ENCODE data around the gene UBTD2.

UBTD2 gene

GRCh38 chr5:172282272-172283019 is 1.1 kb downstream of the UBTD2 start:
- Histone ChIP-seq H3K4me2 (ENCODE audit: insufficient read depth, low read length, poor library complexity, severe bottlenecking) (peak overlapping the region; percentile 47), H3K79me1 (ENCODE audit: low read depth, low read length) (no peaks in the 10 kb centered on the region), H3K27me3 (ENCODE audit: control insufficient read depth in 3 of 3, insufficient read depth in 3 of 3, low read depth in 1 of 3, low read length in 3 of 3) (no peaks in the 10 kb centered on the region), H2BK5ac (ENCODE audit: low read length) (peak overlapping the region; percentile 96), H3K4me3 (ENCODE audit: low read length in 2 of 2) (peak overlapping the region; percentile 91 to 94), H2AK5ac (ENCODE audit: low read depth, low read length) (no peak overlapping the region), H3K9ac (ENCODE audit: low read depth, low read length, poor library complexity) (no peak overlapping the region), H3K27ac (replicated peaks; ENCODE audit: low read length) (peak overlapping the region; percentile 96), H3K18ac (ENCODE audit: low read length) (no peak overlapping the region), H3K23ac (ENCODE audit: low read depth, low read length, poor library complexity) (no peak overlapping the region), H2BK120ac (ENCODE audit: low read depth, low read length) (no peak overlapping the region), H3K9me3 (replicated peaks in 1 of 2; ENCODE audit: control insufficient read depth in 2 of 2, insufficient read depth in 1 of 2, low read depth in 1 of 2, low read length in 2 of 2) (peaks cover 0 to 5% of the 10 kb centered on the region in 2 donors), H2BK12ac (ENCODE audit: low read length) (no peak overlapping the region), H2BK15ac (ENCODE audit: low read length) (no peak overlapping the region), H3K36me3 (replicated peaks in 1 of 2; ENCODE audit: control insufficient read depth in 2 of 2, insufficient read depth in 2 of 2, low read length in 2 of 2) (peaks cover 0 to 44% of the 10 kb centered on the region in 2 donors), H4K91ac (ENCODE audit: low read depth, low read length, poor library complexity) (no peak overlapping the region), H3K14ac (ENCODE audit: low read length) (no peak overlapping the region), H3K4me1 (ENCODE audit: control insufficient read depth in 2 of 2, insufficient read depth in 1 of 2, low read depth in 1 of 2, low read length in 2 of 2) (peaks cover 2 to 11% of the 10 kb centered on the region in 2 donors), H2AFZ (ENCODE audit: low read length) (peak overlapping the region; percentile 92), H3K4ac (ENCODE audit: low read length) (no peak overlapping the region), H4K8ac (ENCODE audit: low read depth, low read length) (no peak overlapping the region)
- no CpG with 5 or more reads among the region's 13 CpGs for WGBS, 2 donors (ENCODE audit: extremely low coverage in 2 of 2, insufficient read length in 2 of 2, insufficient replicate concordance in 1 of 2)
- no peak for DNase-seq (ENCODE audit: low spot score)

DNA sequence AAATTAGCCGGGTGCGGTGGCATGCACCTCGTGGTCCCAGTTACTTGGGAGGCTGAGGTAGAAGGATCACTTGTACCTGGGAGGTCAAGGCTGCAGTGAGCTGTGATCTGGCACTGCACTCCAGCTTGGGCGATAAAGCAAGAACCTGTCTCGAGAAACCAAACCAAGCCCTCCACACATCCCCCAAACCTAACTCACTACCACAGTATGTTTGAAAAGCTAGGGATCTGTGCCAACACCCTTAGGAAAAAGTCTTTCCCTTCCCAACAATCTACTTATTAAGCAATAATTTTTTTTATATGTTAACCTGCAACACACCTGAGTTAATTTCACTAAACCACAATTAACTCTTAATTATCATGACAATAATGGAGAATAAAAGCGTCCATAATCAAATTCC is 2.2 kb downstream of the UBTD2 start:
- H3K9me3 ChIP-seq (replicated peaks in 1 of 2; ENCODE audit: control insufficient read depth in 2 of 2, insufficient read depth in 1 of 2, low read depth in 1 of 2, low read length in 2 of 2) = peaks cover 0 to 10% of the 10 kb centered on the region in 2 donors
- H2BK15ac ChIP-seq (ENCODE audit: low read length) = no peak overlapping the region
- H2BK12ac ChIP-seq (ENCODE audit: low read length) = no peak overlapping the region
- no peak overlapping the region for H3K9ac ChIP-seq (ENCODE audit: low read depth, low read length, poor library complexity)
- no CpG with 5 or more reads among the region's 6 CpGs for WGBS, 2 donors (ENCODE audit: extremely low coverage in 2 of 2, insufficient read length in 2 of 2, insufficient replicate concordance in 1 of 2)
- H3K27ac ChIP-seq (replicated peaks; ENCODE audit: low read length) = no peak overlapping the region
- peak overlapping the region in 1 of 2 donors; percentile 94 for H3K4me3 ChIP-seq (ENCODE audit: low read length in 2 of 2)
- no peak overlapping the region for H3K14ac ChIP-seq (ENCODE audit: low read length)
- H3K4me2 ChIP-seq (ENCODE audit: insufficient read depth, low read length, poor library complexity, severe bottlenecking) = no peak overlapping the region
- peaks cover 2 to 11% of the 10 kb centered on the region in 2 donors for H3K4me1 ChIP-seq (ENCODE audit: control insufficient read depth in 2 of 2, insufficient read depth in 1 of 2, low read depth in 1 of 2, low read length in 2 of 2)
- H3K27me3 ChIP-seq (ENCODE audit: control insufficient read depth in 3 of 3, insufficient read depth in 3 of 3, low read depth in 1 of 3, low read length in 3 of 3) = no peaks in the 10 kb centered on the region
- no peak for DNase-seq (ENCODE audit: low spot score)
- no peak overlapping the region for H2AFZ ChIP-seq (ENCODE audit: low read length)
- peaks cover 0 to 55% of the 10 kb centered on the region in 2 donors for H3K36me3 ChIP-seq (replicated peaks in 1 of 2; ENCODE audit: control insufficient read depth in 2 of 2, insufficient read depth in 2 of 2, low read length in 2 of 2)
- H3K18ac ChIP-seq (ENCODE audit: low read length) = peak overlapping the region; percentile 11
- H4K8ac ChIP-seq (ENCODE audit: low read depth, low read length) = no peak overlapping the region
- no peak overlapping the region for H3K23ac ChIP-seq (ENCODE audit: low read depth, low read length, poor library complexity)
- no peak overlapping the region for H2BK120ac ChIP-seq (ENCODE audit: low read depth, low read length)
- H2AK5ac ChIP-seq (ENCODE audit: low read depth, low read length) = no peak overlapping the region
- no peaks in the 10 kb centered on the region for H3K79me1 ChIP-seq (ENCODE audit: low read depth, low read length)
- no peak overlapping the region for H4K91ac ChIP-seq (ENCODE audit: low read depth, low read length, poor library complexity)
- no peak overlapping the region for H2BK5ac ChIP-seq (ENCODE audit: low read length)
- H3K4ac ChIP-seq (ENCODE audit: low read length) = no peak overlapping the region

GRCh38 chr5:172280929-172281328 is 2.6 kb downstream of the UBTD2 start:
- H3K36me3 ChIP-seq (replicated peaks in 1 of 2; ENCODE audit: control insufficient read depth in 2 of 2, insufficient read depth in 2 of 2, low read length in 2 of 2) = peaks cover 0 to 59% of the 10 kb centered on the region in 2 donors
- no peak overlapping the region for H2BK15ac ChIP-seq (ENCODE audit: low read length)
- no peak overlapping the region for H3K14ac ChIP-seq (ENCODE audit: low read length)
- H3K4me2 ChIP-seq (ENCODE audit: insufficient read depth, low read length, poor library complexity, severe bottlenecking) = no peak overlapping the region
- no peaks in the 10 kb centered on the region for H3K79me1 ChIP-seq (ENCODE audit: low read depth, low read length)
- no peak overlapping the region for H3K18ac ChIP-seq (ENCODE audit: low read length)
- H2BK5ac ChIP-seq (ENCODE audit: low read length) = no peak overlapping the region
- H3K27me3 ChIP-seq (ENCODE audit: control insufficient read depth in 3 of 3, insufficient read depth in 3 of 3, low read depth in 1 of 3, low read length in 3 of 3) = no peaks in the 10 kb centered on the region
- peaks cover 0 to 12% of the 10 kb centered on the region in 2 donors for H3K9me3 ChIP-seq (replicated peaks in 1 of 2; ENCODE audit: control insufficient read depth in 2 of 2, insufficient read depth in 1 of 2, low read depth in 1 of 2, low read length in 2 of 2)
- no peak overlapping the region for H3K23ac ChIP-seq (ENCODE audit: low read depth, low read length, poor library complexity)
- peak overlapping the region in 1 of 2 donors; percentile 1 for H3K4me3 ChIP-seq (ENCODE audit: low read length in 2 of 2)
- no peak overlapping the region for H3K4ac ChIP-seq (ENCODE audit: low read length)
- no peak for DNase-seq (ENCODE audit: low spot score)
- WGBS, 2 donors (ENCODE audit: extremely low coverage in 2 of 2, insufficient read length in 2 of 2, insufficient replicate concordance in 1 of 2) = no CpG with 5 or more reads among the region's 4 CpGs
- H2BK12ac ChIP-seq (ENCODE audit: low read length) = no peak overlapping the region
- H4K8ac ChIP-seq (ENCODE audit: low read depth, low read length) = no peak overlapping the region
- no peak overlapping the region for H3K9ac ChIP-seq (ENCODE audit: low read depth, low read length, poor library complexity)
- no peak overlapping the region for H2AK5ac ChIP-seq (ENCODE audit: low read depth, low read length)
- no peak overlapping the region for H4K91ac ChIP-seq (ENCODE audit: low read depth, low read length, poor library complexity)
- H3K27ac ChIP-seq (replicated peaks; ENCODE audit: low read length) = no peak overlapping the region
- peaks cover 2 to 11% of the 10 kb centered on the region in 2 donors for H3K4me1 ChIP-seq (ENCODE audit: control insufficient read depth in 2 of 2, insufficient read depth in 1 of 2, low read depth in 1 of 2, low read length in 2 of 2)
- H2BK120ac ChIP-seq (ENCODE audit: low read depth, low read length) = no peak overlapping the region
- H2AFZ ChIP-seq (ENCODE audit: low read length) = no peak overlapping the region

DNA sequence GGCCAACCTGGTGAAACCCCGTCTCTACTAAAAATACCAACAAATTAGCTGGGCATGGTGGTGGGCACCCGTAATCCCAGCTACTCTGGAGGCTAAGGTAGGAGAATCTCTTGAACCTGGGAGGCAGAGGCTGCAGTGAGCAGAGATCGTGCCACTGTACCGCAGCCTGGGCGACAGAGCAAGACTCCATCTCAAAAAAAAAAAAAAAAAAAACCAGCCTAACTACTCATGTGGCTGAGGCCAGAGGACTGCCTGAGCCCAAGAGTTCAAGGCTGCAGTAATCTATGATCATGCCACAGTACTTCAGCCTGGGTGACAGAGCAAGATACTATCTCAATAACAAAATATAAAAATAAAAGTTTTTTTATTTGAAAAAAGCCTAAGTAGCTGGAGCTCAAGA is 3.2 kb downstream of the UBTD2 start:
- peaks cover 0 to 65% of the 10 kb centered on the region in 2 donors for H3K36me3 ChIP-seq (replicated peaks in 1 of 2; ENCODE audit: control insufficient read depth in 2 of 2, insufficient read depth in 2 of 2, low read length in 2 of 2)
- no peak overlapping the region for H4K8ac ChIP-seq (ENCODE audit: low read depth, low read length)
- H3K4ac ChIP-seq (ENCODE audit: low read length) = no peak overlapping the region
- no peak overlapping the region for H3K27ac ChIP-seq (replicated peaks; ENCODE audit: low read length)
- H3K23ac ChIP-seq (ENCODE audit: low read depth, low read length, poor library complexity) = no peak overlapping the region
- no peaks in the 10 kb centered on the region for H3K79me1 ChIP-seq (ENCODE audit: low read depth, low read length)
- no CpG with 5 or more reads among the region's 5 CpGs for WGBS, 2 donors (ENCODE audit: extremely low coverage in 2 of 2, insufficient read length in 2 of 2, insufficient replicate concordance in 1 of 2)
- H3K14ac ChIP-seq (ENCODE audit: low read length) = no peak overlapping the region
- no peak overlapping the region for H2BK120ac ChIP-seq (ENCODE audit: low read depth, low read length)
- no peak overlapping the region for H2BK5ac ChIP-seq (ENCODE audit: low read length)
- no peak overlapping the region for H2BK15ac ChIP-seq (ENCODE audit: low read length)
- H3K9me3 ChIP-seq (replicated peaks in 1 of 2; ENCODE audit: control insufficient read depth in 2 of 2, insufficient read depth in 1 of 2, low read depth in 1 of 2, low read length in 2 of 2) = peaks cover 2 to 16% of the 10 kb centered on the region in 2 donors
- no peaks in the 10 kb centered on the region for H3K27me3 ChIP-seq (ENCODE audit: control insufficient read depth in 3 of 3, insufficient read depth in 3 of 3, low read depth in 1 of 3, low read length in 3 of 3)
- H3K18ac ChIP-seq (ENCODE audit: low read length) = no peak overlapping the region
- no peak overlapping the region for H3K4me3 ChIP-seq (ENCODE audit: low read length in 2 of 2)
- H2BK12ac ChIP-seq (ENCODE audit: low read length) = no peak overlapping the region
- H3K4me2 ChIP-seq (ENCODE audit: insufficient read depth, low read length, poor library complexity, severe bottlenecking) = no peak overlapping the region
- no peak overlapping the region for H3K9ac ChIP-seq (ENCODE audit: low read depth, low read length, poor library complexity)
- no peak for DNase-seq (ENCODE audit: low spot score)
- peaks cover 2 to 11% of the 10 kb centered on the region in 2 donors for H3K4me1 ChIP-seq (ENCODE audit: control insufficient read depth in 2 of 2, insufficient read depth in 1 of 2, low read depth in 1 of 2, low read length in 2 of 2)
- no peak overlapping the region for H2AK5ac ChIP-seq (ENCODE audit: low read depth, low read length)
- H4K91ac ChIP-seq (ENCODE audit: low read depth, low read length, poor library complexity) = no peak overlapping the region
- no peak overlapping the region for H2AFZ ChIP-seq (ENCODE audit: low read length)
